ENCODE measurements around the gene USP9X. TPM values are rescaled to one million over a fixed set of nuclear protein-coding genes. Genes with fewer than 3 reads are reported as not detected.
"Not testable (repeated sequence)": the region's sequence is repeated elsewhere in the genome, so short reads cannot be mapped to it uniquely, and the experiment has no call there.

USP9X gene
- 10 to 100 TPM; 48.3 to 66.5 TPM for total RNA-seq

- Mint-ChIP-seq H3K4me1 (ENCODE audit: low read depth in 2 of 2) (peaks cover 16 to 26% of the 10 kb centered on the region in 2 donors), H3K9me3 (no peaks in the 10 kb centered on the region)
Observed at GRCh38 chrX:41084893-41085511, at the start of gene USP9X. USP9X (plus strand) TSS chrX:41085445; CDS start chrX:41123629, 38,184 bp downstream.

GRCh38 chrX:41035582-41035981, 49.7 kb upstream of the USP9X start:
- DNase-seq (ENCODE audit: low spot score) (no peak), ATAC-seq (no peak)
- H3K9me3 Mint-ChIP-seq: no peaks in the 10 kb centered on the region
- peaks cover 0 to 16% of the 10 kb centered on the region in 2 donors for H3K27me3 Mint-ChIP-seq
- H3K36me3 Mint-ChIP-seq: no peaks in the 10 kb centered on the region
- no peak overlapping the region for H3K4me3 Mint-ChIP-seq
- no peaks in the 10 kb centered on the region for H3K4me1 Mint-ChIP-seq (ENCODE audit: low read depth in 2 of 2)
- H3K27ac Mint-ChIP-seq: no peak overlapping the region

More at GRCh38 chrX:41084893-41085511, at the start of gene USP9X:
- ATAC-seq (peak; percentile 84 to 90), DNase-seq (ENCODE audit: low spot score) (peak; percentile 93)
- H3K4me3 Mint-ChIP-seq: peak within 1 kb of the TSS; percentile 93
- H3K27ac Mint-ChIP-seq: peak within 1 kb of the TSS; percentile 89 to 96
- H3K27me3 Mint-ChIP-seq: peaks cover 0 to 6% of the 10 kb centered on the region in 2 donors
- H3K36me3 Mint-ChIP-seq: peaks cover 4% of the 10 kb centered on the region

- peaks cover 0 to 17% of the 10 kb centered on the region in 2 donors for H3K27me3 Mint-ChIP-seq
- H3K36me3 Mint-ChIP-seq: no peaks in the 10 kb centered on the region
- no peak for ATAC-seq
- DNase-seq (ENCODE audit: low spot score): no peak
- no peaks in the 10 kb centered on the region for H3K4me1 Mint-ChIP-seq (ENCODE audit: low read depth in 2 of 2)
- H3K27ac Mint-ChIP-seq: no peak overlapping the region
- no peak overlapping the region for H3K4me3 Mint-ChIP-seq
- H3K9me3 Mint-ChIP-seq: no peaks in the 10 kb centered on the region
Observed at GRCh38 chrX:41036668-41037326, 48.4 kb upstream of the USP9X start.

GRCh38 chrX:41043196-41043595, 42.0 kb upstream of the USP9X start:
- ATAC-seq (no peak), DNase-seq (ENCODE audit: low spot score) (no peak)
- H3K27me3 Mint-ChIP-seq: peaks cover 0 to 17% of the 10 kb centered on the region in 2 donors
- no peaks in the 10 kb centered on the region for H3K4me1 Mint-ChIP-seq (ENCODE audit: low read depth in 2 of 2)
- no peaks in the 10 kb centered on the region for H3K36me3 Mint-ChIP-seq
- H3K4me3 Mint-ChIP-seq: no peak overlapping the region
- H3K9me3 Mint-ChIP-seq: no peaks in the 10 kb centered on the region
- H3K27ac Mint-ChIP-seq: no peak overlapping the region

GRCh38 chrX:41043674-41044345, 41.4 kb upstream of the USP9X start:
- Mint-ChIP-seq H3K4me1 (ENCODE audit: low read depth in 2 of 2) (no peaks in the 10 kb centered on the region), H3K9me3 (no peaks in the 10 kb centered on the region), H3K36me3 (no peaks in the 10 kb centered on the region), H3K4me3 (no peak overlapping the region), H3K27ac (no peak overlapping the region), H3K27me3 (peaks cover 0 to 14% of the 10 kb centered on the region in 2 donors)
- ATAC-seq (no peak), DNase-seq (ENCODE audit: low spot score) (no peak)

- H3K4me3 Mint-ChIP-seq: no peak overlapping the region
- DNase-seq (ENCODE audit: low spot score) (no peak), ATAC-seq (no peak)
- H3K27ac Mint-ChIP-seq: no peak overlapping the region
- no peaks in the 10 kb centered on the region for H3K4me1 Mint-ChIP-seq (ENCODE audit: low read depth in 2 of 2)
- H3K9me3 Mint-ChIP-seq: no peaks in the 10 kb centered on the region
- no peaks in the 10 kb centered on the region for H3K36me3 Mint-ChIP-seq
- peaks cover 0 to 13% of the 10 kb centered on the region in 2 donors for H3K27me3 Mint-ChIP-seq
Observed at GRCh38 chrX:41045960-41046567, 39.2 kb upstream of the USP9X start.

GRCh38 chrX:41047878-41048534, 37.2 kb upstream of the USP9X start:
- Mint-ChIP-seq H3K27me3 (peaks cover 0 to 6% of the 10 kb centered on the region in 2 donors), H3K4me1 (ENCODE audit: low read depth in 2 of 2) (no peaks in the 10 kb centered on the region), H3K36me3 (no peaks in the 10 kb centered on the region), H3K9me3 (no peaks in the 10 kb centered on the region), H3K4me3 (no peak overlapping the region), H3K27ac (no peak overlapping the region)
- ATAC-seq (no peak), DNase-seq (ENCODE audit: low spot score) (no peak)

GRCh38 chrX:41050359-41050758, 34.9 kb upstream of the USP9X start:
- Mint-ChIP-seq H3K4me3 (no peak overlapping the region), H3K27me3 (peaks cover 0 to 4% of the 10 kb centered on the region in 2 donors), H3K36me3 (no peaks in the 10 kb centered on the region), H3K9me3 (no peaks in the 10 kb centered on the region), H3K27ac (no peak overlapping the region), H3K4me1 (ENCODE audit: low read depth in 2 of 2) (no peaks in the 10 kb centered on the region)
- DNase-seq (ENCODE audit: low spot score): no peak
- ATAC-seq: no peak

- Mint-ChIP-seq H3K27ac (no peak overlapping the region), H3K9me3 (no peaks in the 10 kb centered on the region), H3K4me1 (ENCODE audit: low read depth in 2 of 2) (no peaks in the 10 kb centered on the region), H3K4me3 (no peak overlapping the region), H3K36me3 (no peaks in the 10 kb centered on the region), H3K27me3 (peaks cover 0 to 3% of the 10 kb centered on the region in 2 donors)
- ATAC-seq (no peak), DNase-seq (ENCODE audit: low spot score) (no peak)
Observed at GRCh38 chrX:41051288-41051687, 34.0 kb upstream of the USP9X start.

GRCh38 chrX:41055740-41056139, 29.5 kb upstream of the USP9X start:
- ATAC-seq (no peak), DNase-seq (ENCODE audit: low spot score) (no peak)
- Mint-ChIP-seq H3K9me3 (no peaks in the 10 kb centered on the region), H3K36me3 (no peaks in the 10 kb centered on the region), H3K27me3 (peaks cover 0 to 2% of the 10 kb centered on the region in 2 donors), H3K4me3 (no peak overlapping the region), H3K27ac (no peak overlapping the region), H3K4me1 (ENCODE audit: low read depth in 2 of 2) (no peaks in the 10 kb centered on the region)

GRCh38 chrX:41063276-41063675, 22.0 kb upstream of the USP9X start:
- H3K27ac Mint-ChIP-seq; H3K36me3 Mint-ChIP-seq; H3K4me1 Mint-ChIP-seq (ENCODE audit: low read depth in 2 of 2); H3K4me3 Mint-ChIP-seq; DNase-seq (ENCODE audit: low spot score); H3K27me3 Mint-ChIP-seq; H3K9me3 Mint-ChIP-seq; ATAC-seq: not testable (repeated sequence)

GRCh38 chrX:41064018-41064417, 21.2 kb upstream of the USP9X start:
- DNase-seq (ENCODE audit: low spot score): no peak
- H3K36me3 Mint-ChIP-seq: no peaks in the 10 kb centered on the region
- peaks cover 0 to 9% of the 10 kb centered on the region in 2 donors for H3K27me3 Mint-ChIP-seq
- H3K27ac Mint-ChIP-seq: no peak overlapping the region
- H3K4me1 Mint-ChIP-seq (ENCODE audit: low read depth in 2 of 2): no peaks in the 10 kb centered on the region
- no peaks in the 10 kb centered on the region for H3K9me3 Mint-ChIP-seq
- ATAC-seq: no peak
- no peak overlapping the region for H3K4me3 Mint-ChIP-seq

- Mint-ChIP-seq H3K9me3 (no peaks in the 10 kb centered on the region), H3K4me3 (no peak overlapping the region), H3K27ac (no peak overlapping the region), H3K4me1 (ENCODE audit: low read depth in 2 of 2) (no peaks in the 10 kb centered on the region), H3K36me3 (no peaks in the 10 kb centered on the region), H3K27me3 (peaks cover 0 to 11% of the 10 kb centered on the region in 2 donors)
- DNase-seq (ENCODE audit: low spot score) (no peak), ATAC-seq (no peak)
Observed at GRCh38 chrX:41066391-41066790, 18.9 kb upstream of the USP9X start.

Measured in natural killer cell treated with Interleukin-12 subunit alpha and Interleukin-12 subunit beta and Interleukin-15 and Interleukin-18, amount 100 ng/mL, for 72 hours (primary cell).